AG04450 (cell line): ENCODE data around the gene ZNF761. TPM values are rescaled to one million over a fixed set of nuclear protein-coding genes. Genes with fewer than 3 reads are reported as not detected.
"Not testable (repeated sequence)": the region's sequence is repeated elsewhere in the genome, so short reads cannot be mapped to it uniquely, and the experiment has no call there.

ENCODE experiments used
- CTCF ChIA-PET: fragments of 300-600, 350-600 bp; formaldehyde crosslinking; extraction: SDS; loops from one replicate; lab custom pipeline; 2022; ENCODE audit warnings: antibody characterized with exemption, inconsistent platforms; lab: Charles Lee
- POLR2A ChIA-PET: fragments of 350-600 bp; formaldehyde crosslinking; extraction: SDS; loops from one replicate; lab custom pipeline; 2021; ENCODE audit warnings: antibody characterized with exemption, inconsistent platforms; lab: Yijun Ruan, JAX
- DNase-seq: peaks from one replicate; pipeline ENCODE4 v3.0.0-alpha.2; 2011; ENCODE audit warnings: low read depth, low spot score
- H3K27ac ChIP-seq: one replicate; pipeline ENCODE4 v1.5.1; 2012; ENCODE audit warnings: low read depth, low read length, control low read depth
- H3K27me3 ChIP-seq: one replicate; pipeline ENCODE4 v1.6.0; 2012; ENCODE audit warnings: low read length; ENCODE audit not compliant: control insufficient read depth, insufficient read depth
- H3K4me3 ChIP-seq: 2 replicates; pipeline ENCODE4 v1.5.1; 2011; ENCODE audit warnings: mild to moderate bottlenecking, low read depth, low read length, control low read depth
- H3K9me3 ChIP-seq: 2 replicates; pipeline ENCODE4 v1.5.1; 2012; ENCODE audit warnings: low read length; ENCODE audit not compliant: control insufficient read depth, insufficient read depth
- polyA plus RNA-seq: library from polyadenylated mRNA; depleted of rRNA; stranded (reverse); fragments of >200 nt; gene quantifications from 2 replicates; pipeline ENCODE4 v1.2.3, GENCODE V29; 2011
- TF ChIP-seq, protein P1 (sequence below): IDR thresholded peaks from 2 replicates; pipeline ENCODE4 v1.5.1; 2011; ENCODE audit warnings: low read depth, low read length, control low read depth, inconsistent platforms

Gene ZNF761
- polyA plus RNA-seq, 1 experiment, result 12.5 TPM

DNA sequence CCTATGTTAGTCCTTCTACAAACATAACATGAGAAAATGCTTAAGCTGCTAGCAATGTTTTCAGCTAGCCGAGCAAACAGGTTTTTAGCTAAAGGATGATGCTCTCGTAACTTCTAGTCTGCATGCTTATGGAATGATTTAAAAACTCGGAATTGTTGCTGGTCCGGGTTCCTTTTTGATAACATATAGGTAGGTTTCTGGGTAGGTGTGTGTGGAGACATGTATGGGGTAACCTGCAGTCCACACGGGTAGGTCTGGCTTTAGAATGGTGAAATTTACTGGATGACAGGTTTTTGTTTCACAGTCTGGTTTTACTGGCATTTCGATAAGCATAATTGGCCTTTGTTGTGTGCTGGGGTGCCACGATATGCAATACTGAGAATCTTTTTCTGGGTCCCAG, 40.1 kb downstream of the ZNF761 start:
- TF ChIP-seq, protein P1, sequence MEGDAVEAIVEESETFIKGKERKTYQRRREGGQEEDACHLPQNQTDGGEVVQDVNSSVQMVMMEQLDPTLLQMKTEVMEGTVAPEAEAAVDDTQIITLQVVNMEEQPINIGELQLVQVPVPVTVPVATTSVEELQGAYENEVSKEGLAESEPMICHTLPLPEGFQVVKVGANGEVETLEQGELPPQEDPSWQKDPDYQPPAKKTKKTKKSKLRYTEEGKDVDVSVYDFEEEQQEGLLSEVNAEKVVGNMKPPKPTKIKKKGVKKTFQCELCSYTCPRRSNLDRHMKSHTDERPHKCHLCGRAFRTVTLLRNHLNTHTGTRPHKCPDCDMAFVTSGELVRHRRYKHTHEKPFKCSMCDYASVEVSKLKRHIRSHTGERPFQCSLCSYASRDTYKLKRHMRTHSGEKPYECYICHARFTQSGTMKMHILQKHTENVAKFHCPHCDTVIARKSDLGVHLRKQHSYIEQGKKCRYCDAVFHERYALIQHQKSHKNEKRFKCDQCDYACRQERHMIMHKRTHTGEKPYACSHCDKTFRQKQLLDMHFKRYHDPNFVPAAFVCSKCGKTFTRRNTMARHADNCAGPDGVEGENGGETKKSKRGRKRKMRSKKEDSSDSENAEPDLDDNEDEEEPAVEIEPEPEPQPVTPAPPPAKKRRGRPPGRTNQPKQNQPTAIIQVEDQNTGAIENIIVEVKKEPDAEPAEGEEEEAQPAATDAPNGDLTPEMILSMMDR, result no peak
- no peak overlapping the region for H3K27ac ChIP-seq
- no peaks in the 10 kb centered on the region for H3K27me3 ChIP-seq
- H3K4me3 ChIP-seq, result no peak overlapping the region
- peaks cover 10% of the 10 kb centered on the region for H3K9me3 ChIP-seq
- DNase-seq, result no peak
- POLR2A ChIA-PET, result no interaction called here
- CTCF ChIA-PET, result interaction anchor here (1.4 kb wide), 1 partner anchor 47 kb away, joined by 3 read pairs; no protein-coding TSS in a partner anchor

DNA sequence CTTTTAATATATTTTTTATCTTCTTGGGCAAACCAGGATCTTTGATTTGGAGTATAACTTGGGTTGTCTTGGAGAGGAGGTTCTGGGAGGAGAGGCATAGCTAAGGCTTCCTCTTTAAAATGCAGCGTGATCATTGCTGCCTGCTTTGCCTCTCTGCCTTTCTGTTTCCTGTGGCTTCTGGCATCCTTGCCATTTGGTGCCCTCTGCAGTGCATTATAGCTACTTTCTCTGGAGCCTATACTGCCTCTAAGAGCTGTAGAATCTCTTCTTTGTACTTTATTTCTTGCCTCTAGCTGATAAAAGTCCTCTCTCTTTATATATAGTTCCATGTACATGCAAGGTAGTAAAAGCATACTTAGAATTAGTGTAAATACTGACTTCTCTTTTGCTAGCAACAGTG, 43.0 kb downstream of the ZNF761 start:
- DNase-seq, POLR2A ChIA-PET, H3K27ac ChIP-seq, H3K4me3 ChIP-seq, CTCF ChIA-PET, H3K27me3 ChIP-seq: not testable (repeated sequence)
- peaks cover 33% of the 10 kb centered on the region for H3K9me3 ChIP-seq

DNA sequence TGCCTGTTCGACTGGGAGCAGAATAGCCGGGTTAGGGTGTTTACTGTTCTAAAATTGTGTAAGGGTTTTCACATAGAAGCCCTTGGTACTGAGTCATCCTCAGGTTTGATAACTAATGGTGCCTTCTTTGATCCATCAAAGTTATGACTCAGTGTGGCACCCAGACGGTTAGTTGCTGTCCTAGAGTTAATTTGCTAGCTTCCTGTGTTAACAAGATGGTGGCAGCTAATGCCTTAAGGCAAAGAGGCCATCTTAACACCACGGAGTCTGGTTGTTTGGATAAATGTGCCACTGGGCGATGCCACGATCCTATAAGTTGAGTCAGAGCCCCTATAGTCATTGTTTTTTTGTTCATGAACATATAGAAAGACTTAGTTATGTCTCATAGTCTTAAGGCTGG, 43.7 kb downstream of the ZNF761 start:
- H3K4me3 ChIP-seq, H3K27me3 ChIP-seq, POLR2A ChIA-PET, DNase-seq, H3K27ac ChIP-seq, CTCF ChIA-PET: not testable (repeated sequence)
- peaks cover 37% of the 10 kb centered on the region for H3K9me3 ChIP-seq

DNA sequence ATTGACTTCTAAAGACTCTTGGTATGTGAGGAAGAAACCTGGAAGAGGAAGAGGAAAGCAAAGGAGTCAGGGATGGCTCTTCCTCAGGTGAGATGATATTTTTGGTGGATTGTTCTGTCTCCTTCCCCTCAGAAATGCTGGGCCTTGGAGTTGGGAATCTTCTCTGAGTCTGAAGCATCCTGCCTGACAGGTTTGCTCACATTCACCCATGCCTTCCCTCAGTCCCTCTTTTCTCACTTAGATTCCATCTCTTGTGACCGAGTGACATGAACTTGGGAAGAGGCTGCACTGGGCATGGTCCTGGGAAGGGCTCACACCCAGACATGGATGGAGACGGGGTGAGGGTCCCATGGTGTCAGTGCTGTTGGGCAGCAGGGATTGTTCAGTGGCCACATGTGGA, 52.0 kb downstream of the ZNF761 start:
- POLR2A ChIA-PET, CTCF ChIA-PET, DNase-seq, H3K27me3 ChIP-seq, H3K27ac ChIP-seq, H3K4me3 ChIP-seq: not testable (repeated sequence)
- peaks cover 33% of the 10 kb centered on the region for H3K9me3 ChIP-seq

DNA sequence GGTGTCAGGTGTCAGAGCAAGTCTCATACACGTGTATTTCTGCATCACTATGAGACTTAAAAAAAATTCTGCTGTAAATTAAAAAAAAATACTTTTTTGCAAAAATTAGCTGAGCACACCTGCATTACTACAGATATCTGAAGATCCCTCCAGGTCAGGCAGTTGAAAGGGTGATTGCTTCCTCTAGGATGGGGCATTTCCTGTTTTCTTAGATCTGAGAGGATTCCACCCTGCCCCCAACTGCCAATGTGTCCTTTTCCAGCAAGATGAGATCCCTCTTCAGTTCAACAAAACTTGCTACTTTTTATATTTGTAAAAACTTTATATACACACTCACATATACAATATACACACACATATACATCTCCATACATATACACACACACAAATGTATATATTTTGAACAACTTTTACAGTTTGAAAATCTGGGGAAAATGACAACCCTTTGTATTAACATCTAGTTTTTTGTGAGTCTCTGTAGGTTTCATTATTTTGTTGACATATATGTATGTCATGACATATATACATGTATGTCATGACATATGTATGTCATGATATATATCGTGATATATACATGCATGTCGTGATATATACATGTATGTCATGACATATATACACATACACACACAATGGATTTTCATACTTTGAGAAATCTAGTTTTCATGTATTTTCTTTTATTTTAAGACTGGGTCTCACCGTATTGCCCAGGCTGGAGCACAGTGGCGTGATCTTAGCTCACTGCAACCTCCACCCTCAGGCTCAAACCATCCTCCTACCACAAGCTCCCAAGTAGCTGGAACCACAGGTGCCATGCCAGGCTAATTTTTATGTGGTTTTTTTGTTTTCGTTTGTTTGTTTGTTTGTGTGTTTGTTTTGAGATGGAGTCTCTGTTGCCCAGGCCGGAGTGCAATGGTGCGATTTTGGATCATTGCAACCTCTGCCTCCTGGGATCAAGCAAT, 53.5 kb downstream of the ZNF761 start:
- Histone ChIP-seq H3K27ac (no peak overlapping the region), H3K9me3 (peaks cover 27% of the 10 kb centered on the region), H3K27me3 (no peaks in the 10 kb centered on the region), H3K4me3 (no peak overlapping the region)
- no peak for DNase-seq
- TF ChIP-seq, protein P1, result no peak
- CTCF ChIA-PET, result no interaction called here
- POLR2A ChIA-PET, result no interaction called here

DNA sequence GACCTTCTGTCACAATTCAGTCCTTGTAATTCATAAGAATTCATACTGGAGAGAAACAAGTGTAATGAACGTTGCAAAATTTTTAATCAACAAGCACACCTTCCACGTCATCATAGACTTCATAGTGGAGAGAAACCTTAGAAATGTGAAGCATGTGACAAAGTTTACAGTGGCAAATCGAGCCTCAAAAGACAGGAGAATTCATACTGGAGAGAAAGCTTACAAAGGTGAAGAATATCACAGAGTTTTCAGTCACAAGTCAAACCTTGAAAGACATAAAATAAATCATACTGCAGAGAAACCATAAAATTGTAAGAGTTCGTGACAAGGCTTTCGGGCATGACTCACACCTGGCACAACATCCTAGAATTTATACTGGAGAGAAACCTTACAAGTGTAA, 60.4 kb downstream of the ZNF761 start:
- Histone ChIP-seq H3K9me3 (peaks cover 33% of the 10 kb centered on the region), H3K27ac (no peak overlapping the region), H3K4me3 (no peak overlapping the region), H3K27me3 (no peaks in the 10 kb centered on the region)
- ChIA-PET POLR2A (no interaction called here), CTCF (no interaction called here)
- DNase-seq, result no peak
- TF ChIP-seq, protein P1, result no peak

DNA sequence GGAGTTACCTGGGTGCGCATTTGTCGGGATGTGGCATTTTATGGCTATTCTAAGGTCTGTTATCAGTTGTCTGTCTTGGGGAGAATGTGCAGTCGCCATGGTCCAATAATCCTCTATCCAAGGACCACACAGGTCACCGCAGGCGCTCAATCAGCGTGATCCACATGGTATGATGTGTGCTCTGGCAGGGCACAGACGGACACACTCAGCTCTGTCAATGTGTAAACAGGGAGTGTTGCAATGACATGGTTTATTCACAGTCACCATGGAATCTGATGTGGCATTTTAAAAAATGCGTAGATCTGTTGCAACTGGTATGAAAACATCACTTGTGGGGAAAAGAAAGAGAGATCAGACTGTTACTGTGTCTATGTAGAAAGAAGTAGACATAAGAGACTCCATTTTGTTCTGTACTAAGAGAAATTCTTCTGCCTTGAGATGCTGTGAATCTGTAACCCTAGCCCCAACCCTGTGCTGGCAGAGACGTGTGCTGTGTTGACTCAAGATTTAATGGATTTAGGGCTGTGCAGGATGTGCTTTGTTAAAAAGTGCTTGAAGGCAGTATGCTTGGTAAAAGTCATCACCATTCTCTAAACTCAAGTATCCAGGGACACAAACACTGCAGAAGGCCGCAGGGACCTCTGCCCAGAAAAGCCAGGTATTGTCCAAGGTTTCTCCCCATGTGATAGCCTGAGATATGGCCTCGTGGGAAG, 65.7 kb downstream of the ZNF761 start:
- CTCF ChIA-PET, POLR2A ChIA-PET, H3K27me3 ChIP-seq, H3K4me3 ChIP-seq, H3K27ac ChIP-seq, DNase-seq: not testable (repeated sequence)
- peaks cover 19% of the 10 kb centered on the region for H3K9me3 ChIP-seq

DNA sequence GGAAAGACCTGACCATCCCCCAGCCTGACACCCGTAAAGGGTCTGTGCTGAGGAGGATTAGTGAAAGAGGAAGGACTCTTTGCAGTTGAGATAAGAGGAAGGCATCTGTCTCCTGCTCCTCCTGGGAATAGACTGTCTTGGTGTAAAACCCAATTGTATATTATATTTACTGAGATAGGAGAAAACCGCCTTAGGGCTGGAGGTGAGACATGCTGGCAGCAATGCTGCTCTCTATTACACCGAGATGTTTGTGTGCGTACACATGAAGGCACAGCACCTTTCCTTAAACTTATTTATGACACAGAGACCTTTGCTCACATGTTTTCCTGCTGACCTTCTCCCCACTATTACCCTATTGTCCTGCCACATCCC, 66.2 kb downstream of the ZNF761 start:
- H3K27me3 ChIP-seq, DNase-seq, H3K4me3 ChIP-seq, POLR2A ChIA-PET, CTCF ChIA-PET, H3K27ac ChIP-seq: not testable (repeated sequence)
- peaks cover 17% of the 10 kb centered on the region for H3K9me3 ChIP-seq

DNA sequence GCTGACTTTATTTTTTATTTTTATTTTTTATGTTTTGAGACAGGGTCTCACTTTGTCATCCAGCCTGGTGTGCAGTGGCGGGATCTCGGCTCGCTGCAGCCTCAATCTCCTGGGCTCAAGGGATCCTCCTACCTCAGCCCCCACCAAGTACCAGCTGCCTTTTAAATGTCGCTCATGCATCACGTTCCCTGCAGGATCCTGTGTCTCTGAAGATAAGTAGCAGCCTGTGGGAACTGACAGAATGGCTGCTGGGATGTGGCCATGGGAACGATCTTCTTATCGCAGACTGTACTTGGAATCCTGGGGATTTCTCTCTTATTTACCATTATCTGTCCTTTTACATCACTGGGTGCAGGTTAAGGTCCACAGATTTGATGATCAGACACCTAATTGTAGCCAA, 71.4 kb downstream of the ZNF761 start:
- CTCF ChIA-PET, result interaction anchor here (0.5 to 0.6 kb wide), 2 partner anchors 19 to 288 kb away, joined by 4 to 5 read pairs; no protein-coding TSS in a partner anchor
- POLR2A ChIA-PET, DNase-seq, H3K27ac ChIP-seq, H3K4me3 ChIP-seq, H3K9me3 ChIP-seq, H3K27me3 ChIP-seq: not testable (repeated sequence)
